HCT116 (cell line): ENCODE results near the gene PNRC1. TPM values are rescaled to one million over a fixed set of nuclear protein-coding genes. Genes with fewer than 3 reads are reported as not detected.

ENCODE experiments used
- ATAC-seq: fragments of 200-7000 bp; cut with Tn5 transposase; 2 replicates; pipeline ENCODE4 v1.9.1; 2020; ENCODE audit warnings: mild to moderate bottlenecking, moderate library complexity
- BruUV-seq: library from RNA; stranded (reverse); fragments of 400-500 nt; replicated peaks from 2 replicates; lab custom pipeline; 2021; lab: Mats Ljungman, UMichigan
- CTCF ChIA-PET: fragments of 300-600 bp; sonication (Branson Sonifier 250); formaldehyde crosslinking; loops from one replicate; lab custom pipeline; 2021; ENCODE audit warnings: antibody characterized with exemption; lab: Charles Lee
- POLR2A ChIA-PET: fragments of 300-600, 350-600 bp; sonication (Branson Sonifier 250); formaldehyde crosslinking; loops from one replicate; lab custom pipeline; 2021; ENCODE audit warnings: antibody characterized with exemption; lab: Charles Lee
- RAD21 ChIA-PET, 2 experiments: fragments of 300-600 bp; sonication (Branson Sonifier 250); formaldehyde crosslinking; loops; one replicate each; lab custom pipeline; 2023; ENCODE audit warnings: low total read pairs in 2 of 2; ENCODE audit not compliant: uncharacterized antibody in 2 of 2, unreplicated experiment in 2 of 2, low non-redundant PET in 1 of 2; lab: Charles Lee
- DNase-seq: peaks from one replicate; pipeline ENCODE4 v3.0.0-alpha.2; 2010; ENCODE audit warnings: low read depth, low spot score
- H2AFZ ChIP-seq: fragments of 200-600 bp; shearing (Covaris generic), sonication (generic); 2 replicates; pipeline ENCODE4 v1.6.1; 2017; ENCODE audit warnings: low read depth, mixed run types, mixed read lengths, antibody characterized with exemption, low read length; ENCODE audit not compliant: poor library complexity, severe bottlenecking
- H3K27ac ChIP-seq: 2 replicates; pipeline ENCODE4 v1.5.1; 2012; ENCODE audit warnings: low read depth, low read length
- H3K27me3 ChIP-seq: fragments of 200-600 bp; sonication (generic); 2 replicates; pipeline ENCODE4 v1.6.1; 2016; ENCODE audit warnings: mixed run types, low read length, mixed read lengths; ENCODE audit not compliant: insufficient read depth
- H3K36me3 ChIP-seq, 2 experiments: fragments of 200-500 bp in 1 of 2; fragments of 200-600 bp in 1 of 2; sonication (Bioruptor generic) in 1 of 2; sonication (generic) in 1 of 2; 2 replicates each; pipeline versions ENCODE4 v1.5.1 to v1.6.1; 2014 to 2016; ENCODE audit warnings: low read length in 2 of 2, inconsistent platforms in 1 of 2, mixed read lengths in 1 of 2, mixed run types in 1 of 2; ENCODE audit not compliant: insufficient read depth in 2 of 2, control insufficient read depth in 1 of 2
- H3K4me1 ChIP-seq, 2 experiments: fragments of 200-600 bp in 1 of 2; sonication (generic) in 1 of 2; 2 replicates each; pipeline versions ENCODE4 v1.5.1 to v1.6.1; 2012 to 2017; ENCODE audit warnings: low read length in 2 of 2, inconsistent platforms in 1 of 2, mild to moderate bottlenecking in 1 of 2, mixed read lengths in 1 of 2, mixed run types in 1 of 2, moderate library complexity in 1 of 2; ENCODE audit not compliant: insufficient read depth in 2 of 2, control insufficient read depth in 1 of 2
- H3K4me2 ChIP-seq: fragments of 200-600 bp; sonication (generic); 2 replicates; pipeline ENCODE4 v1.6.1; 2017; ENCODE audit warnings: mixed run types, low read length, mixed read lengths
- H3K4me3 ChIP-seq, 2 experiments: fragments of 200-600 bp in 1 of 2; sonication (generic) in 1 of 2; replicated peaks in 1 of 2; 2 replicates each; pipeline ENCODE4 v1.5.1; 2011 to 2016; ENCODE audit warnings: low read length in 2 of 2, control low read depth in 1 of 2, low read depth in 1 of 2, mild to moderate bottlenecking in 1 of 2, mixed read lengths in 1 of 2, mixed run types in 1 of 2
- H3K79me2 ChIP-seq: fragments of 200-600 bp; sonication (generic); 2 replicates; pipeline ENCODE4 v1.6.1; 2017; ENCODE audit warnings: mild to moderate bottlenecking, mixed run types, low read length, moderate library complexity, mixed read lengths; ENCODE audit not compliant: insufficient read depth
- H3K9ac ChIP-seq: fragments of 200-600 bp; sonication (generic); 2 replicates; pipeline ENCODE4 v1.6.1; 2016; ENCODE audit warnings: low read length, mixed read lengths
- H3K9me2 ChIP-seq: fragments of 200-600 bp; sonication (generic), shearing (Covaris generic); 2 replicates; pipeline ENCODE4 v1.6.1; 2017; ENCODE audit warnings: mixed run types, mild to moderate bottlenecking, moderate library complexity; ENCODE audit not compliant: insufficient read depth
- H3K9me3 ChIP-seq, 2 experiments: fragments of 200-500 bp in 1 of 2; fragments of 200-600 bp in 1 of 2; sonication (Bioruptor generic) in 1 of 2; sonication (generic) in 1 of 2; 2 replicates each; pipeline ENCODE4 v1.6.1; 2014 to 2017; ENCODE audit warnings: low read length in 2 of 2, mixed read lengths in 2 of 2, inconsistent platforms in 1 of 2, low read depth in 1 of 2, mild to moderate bottlenecking in 1 of 2, mixed run types in 1 of 2, moderate library complexity in 1 of 2; ENCODE audit not compliant: control insufficient read depth in 1 of 2, insufficient read depth in 1 of 2
- H4K20me1 ChIP-seq: fragments of 200-600 bp; sonication (generic), shearing (Covaris generic); 2 replicates; pipeline ENCODE4 v1.6.1; 2017; ENCODE audit warnings: mixed run types, mild to moderate bottlenecking, moderate library complexity; ENCODE audit not compliant: insufficient read depth
- CBX3 ChIP-seq: IDR thresholded peaks from 2 replicates; pipeline ENCODE4 v1.6.1; 2012; ENCODE audit warnings: low read depth
- ELF1 ChIP-seq: IDR thresholded peaks from 2 replicates; pipeline ENCODE4 v1.6.1; 2012; ENCODE audit warnings: low read depth, borderline replicate concordance
- EZH2phosphoT487 ChIP-seq: fragments of 200-600 bp; IDR thresholded peaks from 2 replicates; pipeline ENCODE4 v1.6.1; 2018; ENCODE audit warnings: antibody characterized with exemption, borderline replicate concordance
- RAD21 ChIP-seq: IDR thresholded peaks from 2 replicates; pipeline ENCODE4 v1.6.1; 2012; ENCODE audit warnings: low read depth, mild to moderate bottlenecking
- REST ChIP-seq: IDR thresholded peaks from 2 replicates; pipeline ENCODE4 v1.6.1; 2012; ENCODE audit warnings: low read depth
- SRF ChIP-seq: IDR thresholded peaks from 2 replicates; pipeline ENCODE4 v1.6.1; 2012; ENCODE audit warnings: low read depth
- TCF7L2 ChIP-seq: IDR thresholded peaks from 2 replicates; pipeline ENCODE4 v1.7.0; 2011; ENCODE audit warnings: borderline replicate concordance, inconsistent platforms; ENCODE audit not compliant: insufficient read depth, insufficient read length; ENCODE audit errors: extremely low read depth
- YY1 ChIP-seq: IDR thresholded peaks from 2 replicates; pipeline ENCODE4 v1.6.1; 2011; ENCODE audit warnings: low read length, low read depth, moderate library complexity, mild to moderate bottlenecking; ENCODE audit not compliant: insufficient replicate concordance; ENCODE audit errors: extremely low read depth
- ZNF274 ChIP-seq: fragments of 200-500 bp; sonication (Bioruptor generic); IDR thresholded peaks from 2 replicates; pipeline ENCODE4 v1.6.1; 2014; ENCODE audit warnings: mild to moderate bottlenecking, low read depth, low read length, inconsistent platforms
- intact Hi-C: fragments of 100-400 bp; cut with micrococcal nuclease; formaldehyde crosslinking; loops from 2 replicates; pipeline ENCODE4 v1.10.0; 2022
- total RNA-seq: library from RNA; stranded (reverse); gene quantifications from one replicate; pipeline ENCODE4 v1.2.1, GENCODE V29; 2021; ENCODE audit not compliant: unreplicated experiment
- TF ChIP-seq, protein P1 (sequence below), 3 experiments: fragments of 200-600 bp in 1 of 3; sonication (generic) in 1 of 3; IDR thresholded peaks in 2 of 3; conservative IDR thresholded peaks in 1 of 3; 2 replicates each; pipeline ENCODE4 v1.5.1; 2012 to 2017; ENCODE audit warnings: low read depth in 2 of 3, low read length in 2 of 3, antibody characterized with exemption in 1 of 3, borderline replicate concordance in 1 of 3, control low read depth in 1 of 3, mild to moderate bottlenecking in 1 of 3, mixed read lengths in 1 of 3, mixed run types in 1 of 3, moderate library complexity in 1 of 3; ENCODE audit not compliant: insufficient read depth in 1 of 3
- TF ChIP-seq, protein P2 (sequence below): IDR thresholded peaks from 2 replicates; pipeline ENCODE4 v1.6.1; 2012

PNRC1 gene
- total RNA-seq, 1 experiment from 2014 or later: 66.8 TPM

GRCh38 chr6:89121934-89122333 is 41.4 kb downstream of the PNRC1 start:
- H3K4me2 ChIP-seq: no peak overlapping the region
- no peaks in the 10 kb centered on the region for H3K79me2 ChIP-seq
- ChIA-PET RAD21 (no interaction called here), CTCF (interaction anchor here (0.9 to 2.1 kb wide), 7 partner anchors 14 to 251 kb away, joined by 3 to 19 read pairs (median 5); partner anchors contain the start of gene PM20D2), POLR2A (interaction anchor here (0.5 kb wide), 1 partner anchor 42 kb away, joined by 3 read pairs; the partner anchor contains the start of gene PNRC1)
- intact Hi-C loops: loop anchor here (1.0 to 10.0 kb wide), 3 partner anchors 120 to 493 kb away; no protein-coding TSS in a partner anchor
- H3K9me3 ChIP-seq: no peaks in the 10 kb centered on the region
- no peaks in the 10 kb centered on the region for H3K9me2 ChIP-seq
- no peak overlapping the region for H2AFZ ChIP-seq
- no TSS peak for BruUV-seq
- H3K27me3 ChIP-seq: no peaks in the 10 kb centered on the region
- no peak overlapping the region for H3K27ac ChIP-seq
- no peak for ATAC-seq
- no peak overlapping the region for H3K9ac ChIP-seq
- no peaks in the 10 kb centered on the region for H4K20me1 ChIP-seq
- TF ChIP-seq CBX3 (no peak), ELF1 (no peak), YY1 (no peak), TCF7L2 (no peak)
- TF ChIP-seq, all 23 proteins: peak for 0
- DNase-seq: no peak
- Histone ChIP-seq H3K4me3 (no peak overlapping the region), H3K36me3 (no peaks in the 10 kb centered on the region), H3K4me1 (peaks cover 0 to 11% of the 10 kb centered on the region in 2 experiments; a peak in 2 of 4 replicates)

GRCh38 chr6:89122625-89123024 is 42.1 kb downstream of the PNRC1 start:
- Histone ChIP-seq H3K36me3 (no peaks in the 10 kb centered on the region), H3K4me1 (peaks cover 0 to 8% of the 10 kb centered on the region in 2 experiments; a peak in 2 of 4 replicates), H3K4me2 (no peak overlapping the region), H3K9me2 (no peaks in the 10 kb centered on the region), H3K27me3 (no peaks in the 10 kb centered on the region), H3K79me2 (no peaks in the 10 kb centered on the region), H4K20me1 (no peaks in the 10 kb centered on the region), H3K27ac (no peak overlapping the region), H3K9me3 (no peaks in the 10 kb centered on the region), H3K4me3 (no peak overlapping the region), H2AFZ (peak overlapping the region; percentile 8), H3K9ac (no peak overlapping the region)
- peak; percentile 90 for ATAC-seq
- ChIA-PET POLR2A (interaction anchor here (0.5 kb wide), 1 partner anchor 42 kb away, joined by 3 read pairs; the partner anchor contains the start of gene PNRC1), RAD21 (no interaction called here), CTCF (interaction anchor here (0.9 to 2.1 kb wide), 8 partner anchors 15 to 250 kb away, joined by 3 to 19 read pairs (median 4); partner anchors contain the start of gene PM20D2)
- intact Hi-C loops: loop anchor here (1.0 to 10.0 kb wide), 3 partner anchors 120 to 492 kb away; no protein-coding TSS in a partner anchor
- no TSS peak for BruUV-seq
- TF ChIP-seq EZH2phosphoT487 (no peak), RAD21 (peak; percentile 82), REST (no peak), ZNF274 (no peak), SRF (no peak)
- TF ChIP-seq, protein P1, sequence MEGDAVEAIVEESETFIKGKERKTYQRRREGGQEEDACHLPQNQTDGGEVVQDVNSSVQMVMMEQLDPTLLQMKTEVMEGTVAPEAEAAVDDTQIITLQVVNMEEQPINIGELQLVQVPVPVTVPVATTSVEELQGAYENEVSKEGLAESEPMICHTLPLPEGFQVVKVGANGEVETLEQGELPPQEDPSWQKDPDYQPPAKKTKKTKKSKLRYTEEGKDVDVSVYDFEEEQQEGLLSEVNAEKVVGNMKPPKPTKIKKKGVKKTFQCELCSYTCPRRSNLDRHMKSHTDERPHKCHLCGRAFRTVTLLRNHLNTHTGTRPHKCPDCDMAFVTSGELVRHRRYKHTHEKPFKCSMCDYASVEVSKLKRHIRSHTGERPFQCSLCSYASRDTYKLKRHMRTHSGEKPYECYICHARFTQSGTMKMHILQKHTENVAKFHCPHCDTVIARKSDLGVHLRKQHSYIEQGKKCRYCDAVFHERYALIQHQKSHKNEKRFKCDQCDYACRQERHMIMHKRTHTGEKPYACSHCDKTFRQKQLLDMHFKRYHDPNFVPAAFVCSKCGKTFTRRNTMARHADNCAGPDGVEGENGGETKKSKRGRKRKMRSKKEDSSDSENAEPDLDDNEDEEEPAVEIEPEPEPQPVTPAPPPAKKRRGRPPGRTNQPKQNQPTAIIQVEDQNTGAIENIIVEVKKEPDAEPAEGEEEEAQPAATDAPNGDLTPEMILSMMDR (IDR thresholded peaks at IDR 0.05 in 2 of 3, conservative IDR thresholded peaks at IDR 0.05 in 1 of 3; ENCODE audit: borderline replicate concordance in 1 of 3, insufficient read depth in 1 of 3, low read depth in 2 of 3, low read length in 2 of 3): peak; percentile 38 to 61 (median 55); a peak in 4 of 6 replicates
- TF ChIP-seq, protein P2, sequence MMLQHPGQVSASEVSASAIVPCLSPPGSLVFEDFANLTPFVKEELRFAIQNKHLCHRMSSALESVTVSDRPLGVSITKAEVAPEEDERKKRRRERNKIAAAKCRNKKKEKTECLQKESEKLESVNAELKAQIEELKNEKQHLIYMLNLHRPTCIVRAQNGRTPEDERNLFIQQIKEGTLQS: no peak
- peak; percentile 21 for DNase-seq
